ENCODE measurements around the gene EHD4. TPM values are rescaled to one million over a fixed set of nuclear protein-coding genes. Genes with fewer than 3 reads are reported as not detected.

Gene EHD4
- total RNA-seq, 4 donors from 2014 or later, result 13.2 to 31.5 (median 22.0) TPM

DNA sequence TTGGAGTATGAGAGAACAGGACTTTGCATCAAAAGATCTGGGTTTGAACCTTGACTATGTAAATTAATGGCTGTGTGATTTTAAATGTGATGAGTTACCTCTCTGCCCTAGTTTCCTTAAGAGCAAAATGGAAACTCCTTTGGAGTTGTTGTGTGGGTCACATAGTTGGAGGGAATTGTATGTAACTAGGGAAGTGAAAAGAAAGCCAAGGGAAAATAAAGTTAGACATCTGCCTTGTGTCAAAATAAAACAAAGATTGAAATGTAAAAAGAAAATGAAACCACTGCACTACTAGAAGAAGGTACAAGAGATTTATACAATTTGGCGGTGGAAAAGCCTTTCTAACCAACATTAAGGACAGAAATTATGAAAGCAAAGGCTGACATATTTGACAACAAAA is 1.7 kb upstream of the EHD4 start:
- WGBS, 2 donors, result 89 to 93% methylated on average over 1 of the region's 1 CpG
- H3K4me1 ChIP-seq, result peaks cover 0 to 31% (median 3%) of the 10 kb centered on the region in 4 donors
- H3K9me3 ChIP-seq, result no peaks in the 10 kb centered on the region
- no peaks in the 10 kb centered on the region for H3K27me3 ChIP-seq
- DNase-seq (ENCODE audit: low spot score in 2 of 2), result no peak
- no peak overlapping the region for H3K4me3 ChIP-seq
- no peaks in the 10 kb centered on the region for H3K36me3 ChIP-seq
- no peak overlapping the region for H3K27ac ChIP-seq
- TF ChIP-seq POLR2A (IDR thresholded peaks at IDR 0.05), result no peak
- TF ChIP-seq, protein P1, sequence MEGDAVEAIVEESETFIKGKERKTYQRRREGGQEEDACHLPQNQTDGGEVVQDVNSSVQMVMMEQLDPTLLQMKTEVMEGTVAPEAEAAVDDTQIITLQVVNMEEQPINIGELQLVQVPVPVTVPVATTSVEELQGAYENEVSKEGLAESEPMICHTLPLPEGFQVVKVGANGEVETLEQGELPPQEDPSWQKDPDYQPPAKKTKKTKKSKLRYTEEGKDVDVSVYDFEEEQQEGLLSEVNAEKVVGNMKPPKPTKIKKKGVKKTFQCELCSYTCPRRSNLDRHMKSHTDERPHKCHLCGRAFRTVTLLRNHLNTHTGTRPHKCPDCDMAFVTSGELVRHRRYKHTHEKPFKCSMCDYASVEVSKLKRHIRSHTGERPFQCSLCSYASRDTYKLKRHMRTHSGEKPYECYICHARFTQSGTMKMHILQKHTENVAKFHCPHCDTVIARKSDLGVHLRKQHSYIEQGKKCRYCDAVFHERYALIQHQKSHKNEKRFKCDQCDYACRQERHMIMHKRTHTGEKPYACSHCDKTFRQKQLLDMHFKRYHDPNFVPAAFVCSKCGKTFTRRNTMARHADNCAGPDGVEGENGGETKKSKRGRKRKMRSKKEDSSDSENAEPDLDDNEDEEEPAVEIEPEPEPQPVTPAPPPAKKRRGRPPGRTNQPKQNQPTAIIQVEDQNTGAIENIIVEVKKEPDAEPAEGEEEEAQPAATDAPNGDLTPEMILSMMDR (IDR thresholded peaks at IDR 0.05), result no peak
- no peak for TF ChIP-seq EP300 (IDR thresholded peaks at IDR 0.05)

DNA sequence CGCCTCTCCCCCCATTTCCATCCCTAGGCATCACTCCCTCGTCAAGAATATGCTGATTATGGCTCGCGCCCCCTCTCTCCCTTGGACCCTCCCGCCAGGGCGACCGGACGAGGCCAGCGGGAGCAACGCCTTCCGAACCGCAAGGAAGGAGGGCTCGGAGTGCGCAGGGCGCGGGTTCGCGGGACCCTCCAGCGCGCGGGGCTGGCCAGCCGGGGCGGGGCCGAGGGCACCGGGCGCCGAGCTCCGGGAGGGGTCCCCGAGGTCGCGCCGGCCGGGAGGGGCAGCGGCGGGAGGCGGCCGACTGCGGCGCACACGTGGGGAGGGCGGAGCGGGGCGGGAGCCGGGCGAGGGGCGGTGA is 483 bp downstream of the EHD4 start:
- TF ChIP-seq POLR2A (IDR thresholded peaks at IDR 0.05) (no peak), EP300 (IDR thresholded peaks at IDR 0.05) (no peak)
- TF ChIP-seq, protein P1 (IDR thresholded peaks at IDR 0.05), result no peak
- DNase-seq (ENCODE audit: low spot score in 2 of 2), result no peak
- peaks cover 0 to 52% (median 20%) of the 10 kb centered on the region in 4 donors for H3K4me1 ChIP-seq
- peak overlapping the region; percentile 70 to 97 (median 92) for H3K4me3 ChIP-seq
- H3K27me3 ChIP-seq, result no peaks in the 10 kb centered on the region
- 1% methylated on average over 8 to 25 of the region's 46 CpGs for WGBS, 2 donors
- no peaks in the 10 kb centered on the region for H3K9me3 ChIP-seq
- peak overlapping the region; percentile 87 to 93 (median 90) for H3K27ac ChIP-seq
- H3K36me3 ChIP-seq, result no peaks in the 10 kb centered on the region

DNA sequence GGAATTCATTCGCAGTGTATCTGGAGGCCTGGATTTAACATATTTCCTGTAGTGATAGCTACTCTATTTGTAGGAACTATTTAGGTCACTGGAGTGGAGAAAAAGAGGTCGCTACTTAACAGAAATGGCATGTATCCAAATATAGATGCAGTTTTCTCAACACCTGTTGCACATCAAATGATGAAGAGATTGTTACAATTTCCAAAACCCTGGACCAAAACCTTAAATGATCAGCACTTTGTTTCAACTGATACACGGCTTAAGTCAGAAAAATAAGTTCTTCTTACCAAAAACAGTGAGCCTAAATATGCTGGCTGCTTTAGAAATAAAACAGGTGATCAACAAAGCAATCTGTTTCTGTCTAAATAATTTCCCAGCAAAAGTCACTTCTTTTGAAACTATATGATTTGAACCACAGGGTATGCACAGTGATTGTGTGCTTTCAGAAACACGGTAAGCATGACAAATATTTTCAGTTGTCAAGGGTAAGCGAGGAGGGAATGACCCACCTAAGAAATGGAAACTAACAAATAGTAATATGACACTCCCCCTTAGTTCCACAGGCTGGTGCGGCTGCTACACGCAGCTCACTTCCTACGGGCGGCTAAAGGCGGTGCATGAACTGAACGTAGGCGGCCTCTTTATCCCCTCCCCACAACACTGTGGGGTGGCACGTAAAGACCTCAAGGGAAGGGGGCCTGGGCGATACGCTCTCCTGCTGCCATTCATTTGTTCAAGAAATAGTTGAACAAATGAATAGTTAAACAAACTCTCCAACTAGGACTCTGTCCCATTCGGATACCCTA is 1.1 kb downstream of the EHD4 start:
- TF ChIP-seq EP300 (IDR thresholded peaks at IDR 0.05) (peak in 1 of 2 donors; percentile 43), POLR2A (IDR thresholded peaks at IDR 0.05) (no peak)
- H3K9me3 ChIP-seq, result no peaks in the 10 kb centered on the region
- H3K4me1 ChIP-seq, result peaks cover 0 to 57% (median 20%) of the 10 kb centered on the region in 4 donors
- H3K27me3 ChIP-seq, result no peaks in the 10 kb centered on the region
- 8 to 10% methylated on average over 16 of the region's 16 CpGs for WGBS, 2 donors
- H3K36me3 ChIP-seq, result no peaks in the 10 kb centered on the region
- peak overlapping the region; percentile 70 to 97 (median 92) for H3K4me3 ChIP-seq
- peak in 1 of 2 donors; percentile 43 for DNase-seq (ENCODE audit: low spot score in 2 of 2)
- peak overlapping the region; percentile 87 to 93 (median 90) for H3K27ac ChIP-seq

DNA sequence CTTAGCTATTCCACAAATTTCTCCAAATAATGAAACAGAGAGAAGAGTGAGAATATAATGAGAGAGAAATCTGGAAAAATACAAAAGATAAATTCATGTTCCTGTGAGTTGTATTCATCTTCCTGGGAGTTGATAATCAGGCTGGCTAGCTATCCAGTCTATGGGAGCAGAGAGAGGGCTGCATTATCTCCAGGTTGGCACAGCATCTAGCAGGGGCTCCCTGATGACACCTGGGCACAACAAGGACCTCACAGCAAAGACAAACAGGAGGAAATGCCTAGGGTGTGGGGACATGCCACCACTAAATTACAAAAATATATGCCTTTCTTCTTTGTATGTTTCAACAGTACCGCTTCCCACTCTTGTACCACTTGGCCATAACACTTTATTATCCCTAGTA is 1.9 kb downstream of the EHD4 start:
- H3K27me3 ChIP-seq, result no peaks in the 10 kb centered on the region
- H3K27ac ChIP-seq, result peak overlapping the region in 3 of 4 donors; percentile 29 to 93 (median 89)
- no peaks in the 10 kb centered on the region for H3K9me3 ChIP-seq
- no peaks in the 10 kb centered on the region for H3K36me3 ChIP-seq
- TF ChIP-seq, protein P1 (IDR thresholded peaks at IDR 0.05), result no peak
- TF ChIP-seq EP300 (IDR thresholded peaks at IDR 0.05), result no peak
- TF ChIP-seq POLR2A (IDR thresholded peaks at IDR 0.05), result no peak
- DNase-seq (ENCODE audit: low spot score in 2 of 2), result no peak
- H3K4me1 ChIP-seq, result peaks cover 0 to 66% (median 22%) of the 10 kb centered on the region in 4 donors
- 82 to 84% methylated on average over 1 of the region's 1 CpG for WGBS, 2 donors
- H3K4me3 ChIP-seq, result peak overlapping the region in 1 of 4 donors; percentile 70

DNA sequence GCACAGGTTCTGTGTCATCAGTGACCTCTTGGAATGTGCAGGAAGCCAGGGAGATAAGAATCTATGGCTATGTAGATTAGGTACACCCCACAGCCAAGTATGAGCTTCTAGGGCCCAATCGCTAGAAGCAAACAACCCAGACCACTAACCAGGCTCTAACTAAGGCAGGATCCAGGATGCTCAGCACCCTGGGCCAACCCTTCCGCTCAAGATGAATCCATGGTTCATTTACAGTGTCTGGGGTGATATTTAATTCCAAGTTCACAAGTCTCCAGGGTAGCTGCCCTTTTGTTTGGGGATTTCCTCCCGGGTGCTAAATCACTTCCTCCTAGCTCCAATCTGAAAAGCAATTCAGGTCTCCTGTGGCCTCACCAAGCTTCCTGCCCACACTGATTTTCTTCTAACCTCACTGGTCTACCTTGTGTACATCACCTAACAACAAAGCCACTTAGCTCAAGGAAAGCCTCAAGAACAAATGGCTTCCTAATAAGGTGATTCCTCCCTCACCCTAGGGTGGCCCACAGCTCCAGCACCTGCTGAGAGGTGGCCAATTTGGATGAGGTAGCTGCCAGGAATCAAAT is 2.4 kb downstream of the EHD4 start:
- peak overlapping the region in 1 of 4 donors; percentile 70 for H3K4me3 ChIP-seq
- 63 to 85% methylated on average over 3 of the region's 3 CpGs for WGBS, 2 donors
- H3K9me3 ChIP-seq, result no peaks in the 10 kb centered on the region
- TF ChIP-seq EP300 (IDR thresholded peaks at IDR 0.05), result no peak
- no peak for TF ChIP-seq POLR2A (IDR thresholded peaks at IDR 0.05)
- TF ChIP-seq, protein P1 (IDR thresholded peaks at IDR 0.05), result no peak
- H3K36me3 ChIP-seq, result no peaks in the 10 kb centered on the region
- peaks cover 0 to 68% (median 22%) of the 10 kb centered on the region in 4 donors for H3K4me1 ChIP-seq
- no peak for DNase-seq (ENCODE audit: low spot score in 2 of 2)
- H3K27me3 ChIP-seq, result no peaks in the 10 kb centered on the region
- peak overlapping the region in 3 of 4 donors; percentile 29 to 93 (median 89) for H3K27ac ChIP-seq
